K562 (cell line): ENCODE measurements around the gene VENTX. TPM values are rescaled to one million over a fixed set of nuclear protein-coding genes. Genes with fewer than 3 reads are reported as not detected.

Experiments
- ADNP ChIP-seq: fragments of 200-800 bp; sonication (Bioruptor generic); IDR thresholded peaks from 2 replicates; pipeline ENCODE4 v1.6.1; 2016; ENCODE audit warnings: missing genetic modification characterization, missing compliant biosample characterization
- ATF7 ChIP-seq: fragments of 450-650 bp; IDR thresholded peaks from 2 replicates; pipeline ENCODE4 v1.7.1; 2014; ENCODE audit warnings: mild to moderate bottlenecking, moderate library complexity
- EGR1 ChIP-seq: fragments of 450-650 bp; conservative IDR thresholded peaks from 2 replicates; pipeline ENCODE4 v1.6.1; 2017; ENCODE audit warnings: mild to moderate bottlenecking
- KAT2B ChIP-seq: IDR thresholded peaks from one replicate; pipeline ENCODE4 v1.6.1; 2012; ENCODE audit warnings: low read depth, mild to moderate bottlenecking, control low read depth, inconsistent platforms, low read length, moderate library complexity
- L3MBTL2 ChIP-seq: fragments of 450-650 bp; IDR thresholded peaks from 2 replicates; pipeline ENCODE4 v1.6.1; 2016; ENCODE audit warnings: mild to moderate bottlenecking, moderate library complexity
- NFIC ChIP-seq: fragments of 450-650 bp; IDR thresholded peaks from 2 replicates; pipeline ENCODE4 v1.6.1; 2017; ENCODE audit warnings: mild to moderate bottlenecking, inconsistent platforms
- POLR2A ChIP-seq: fragments of 450-650 bp; conservative IDR thresholded peaks from 2 replicates; pipeline ENCODE4 v1.6.1; 2016
- POLR2G ChIP-seq: fragments of 200-400 bp; formaldehyde crosslinking; IDR thresholded peaks from 2 replicates; pipeline ENCODE4 v1.6.1; 2017; ENCODE audit warnings: low read depth, mild to moderate bottlenecking, antibody characterized with exemption, low read length, moderate library complexity
- SMARCA4 ChIP-seq: fragments of 450-650 bp; IDR thresholded peaks from 2 replicates; pipeline ENCODE4 v1.6.1; 2016
- TBL1XR1 ChIP-seq, 2 experiments: IDR thresholded peaks; 2 replicates each; pipeline ENCODE4 v1.6.1; 2012; ENCODE audit warnings: improper control_type of control experiment in 2 of 2, low read length in 2 of 2, mild to moderate bottlenecking in 1 of 2
- ZNF3 ChIP-seq: fragments of 250-450 bp; sonication (Bioruptor Pico); IDR thresholded peaks from 2 replicates; pipeline ENCODE4 v1.5.0; 2021; ENCODE audit warnings: mild to moderate bottlenecking, moderate library complexity
- polyA plus RNA-seq, 8 experiments: library from polyadenylated mRNA; depleted of rRNA in 4 of 8; stranded (reverse) in 5 of 8; unstranded in 3 of 8; fragments of >200 nt; fragmentation: Nextera tagmentation in 2 of 8; fragmentation: Illumina TruSeq in 1 of 8; extraction: Ambion mirVana in 2 of 8; extraction: Trizol in 1 of 8; gene quantifications; 2 replicates each; pipeline versions ENCODE4 v1.2.1 to v1.2.3, GENCODE V29; 2011 to 2014; ENCODE audit warnings: inconsistent platforms in 1 of 8, missing spikeins in 1 of 8
- total RNA-seq, 7 experiments: library from RNA; depleted of rRNA in 6 of 7; stranded (reverse); fragments of >200 nt in 6 of 7; fragmentation: Illumina TruSeq in 2 of 7; extraction: Trizol in 2 of 7; gene quantifications; 2 replicates each; pipeline versions ENCODE4 v1.2.1 to v1.2.3, GENCODE V29; 2011 to 2021; ENCODE audit warnings: low replicate concordance in 1 of 7
- TF ChIP-seq, protein P1 (sequence below): sonication (generic); formaldehyde crosslinking; IDR thresholded peaks from 2 replicates; pipeline ENCODE4 v1.9.0; 2022; ENCODE audit warnings: mild to moderate bottlenecking, missing genetic modification reagents

Gene VENTX
- total and polyA plus RNA-seq, 9 of the 15 experiments (the other 6 are each of a cell fraction or from before 2014, with no cell fraction given), result 0.07 to 0.70 (median 0.20) TPM; not detected in 1

DNA sequence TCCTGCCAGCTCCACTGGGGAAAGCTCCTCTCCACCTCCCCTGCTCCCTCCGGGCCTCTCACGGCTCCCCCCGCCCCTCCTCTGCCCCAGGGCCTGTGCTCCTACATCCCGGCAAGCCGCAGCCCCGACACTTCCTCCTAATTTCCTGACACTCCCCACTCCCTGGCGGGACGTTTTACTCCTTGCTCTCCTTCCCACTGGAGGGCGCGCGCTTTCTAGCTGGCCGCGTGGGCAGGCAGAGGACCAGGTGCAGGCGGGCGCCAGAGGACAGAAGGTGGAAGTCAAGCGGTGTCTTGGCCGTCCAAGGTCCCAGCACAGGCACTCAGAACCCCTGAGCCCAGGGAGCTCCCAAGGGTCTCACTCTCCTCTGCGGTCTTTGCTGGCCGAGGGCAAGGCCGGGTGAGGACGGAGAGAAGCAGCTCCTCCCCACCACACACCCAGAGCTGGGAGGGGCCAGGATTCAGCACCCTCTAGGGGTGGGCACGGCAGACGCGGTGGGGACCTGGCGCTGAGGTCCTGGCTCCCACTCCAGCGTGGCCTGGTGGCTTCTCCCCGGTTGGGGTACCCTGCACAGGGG lies 19.9 kb downstream of the VENTX start (continued):
- no peak for TF ChIP-seq KAT2B
- TF ChIP-seq POLR2A, result peak; percentile 38; the same call in 1 of the 2 replicates
- TF ChIP-seq TBL1XR1 (IDR thresholded peaks at IDR 0.05; ENCODE audit: low read length in 2 of 2), result no peak
- TF ChIP-seq, protein P1, sequence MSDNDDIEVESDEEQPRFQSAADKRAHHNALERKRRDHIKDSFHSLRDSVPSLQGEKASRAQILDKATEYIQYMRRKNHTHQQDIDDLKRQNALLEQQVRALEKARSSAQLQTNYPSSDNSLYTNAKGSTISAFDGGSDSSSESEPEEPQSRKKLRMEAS (CRISPR knock-in tag), result peak; percentile 59; the same call in 1 of the 2 replicates
- TF ChIP-seq NFIC, result peak; percentile 26; the same call in 1 of the 2 replicates
- TF ChIP-seq SMARCA4, result 0 out of 2 replicates have a peak, but pooled peaks have one; percentile 23
- no peak for TF ChIP-seq ZNF3
- TF ChIP-seq ATF7, result peak; percentile 44
- peak; percentile 71 for TF ChIP-seq L3MBTL2
- TF ChIP-seq ADNP (tag), result no peak
- TF ChIP-seq POLR2G, result peak; percentile 77
- TF ChIP-seq EGR1, result peak; percentile 56
